Natural killer cell (primary cell): Measurements from ENCODE around the gene RAB13. TPM values are rescaled to one million over a fixed set of nuclear protein-coding genes. Genes with fewer than 3 reads are reported as not detected.

Source experiments
- ATAC-seq, 3 donors: fragments of 150-1000 bp in 2 of 3; fragments of 200-7000 bp in 1 of 3; cut with Tn5 transposase; 1 replicate in 1 of 3; 2 replicates in 2 of 3; pipeline ENCODE4 v1.10.0; 2021; ENCODE audit warnings: mild to moderate bottlenecking in 2 of 3, moderate library complexity in 2 of 3
- DNase-seq, 2 donors: peaks; one replicate each; pipeline versions ENCODE4 v3.0.0 to v3.0.0-alpha.2; 2013 to 2021; ENCODE audit warnings: mixed read lengths in 1 of 2
- H3K27ac ChIP-seq: one replicate; pipeline ENCODE4 v1.5.1; 2013; ENCODE audit warnings: mild to moderate bottlenecking, low read length
- H3K27me3 ChIP-seq: one replicate; pipeline ENCODE4 v1.6.1; 2013; ENCODE audit warnings: low read length; ENCODE audit not compliant: control insufficient read depth, insufficient read depth
- H3K36me3 ChIP-seq: one replicate; pipeline ENCODE4 v1.6.1; 2013; ENCODE audit warnings: low read length; ENCODE audit not compliant: control insufficient read depth, insufficient read depth
- H3K4me1 ChIP-seq: one replicate; pipeline ENCODE4 v1.6.1; 2013; ENCODE audit warnings: low read length; ENCODE audit not compliant: control insufficient read depth, insufficient read depth
- H3K4me3 ChIP-seq: one replicate; pipeline ENCODE4 v1.5.1; 2013; ENCODE audit warnings: low read length
- H3K9me3 ChIP-seq: one replicate; pipeline ENCODE4 v1.6.1; 2013; ENCODE audit warnings: low read length; ENCODE audit not compliant: control insufficient read depth, insufficient read depth
- H3K27ac Mint-ChIP-seq, 2 donors: one replicate each; pipeline ENCODE4 v1.8.0; 2022; ENCODE audit warnings: mild to moderate bottlenecking in 2 of 2, mixed read lengths in 2 of 2, moderate library complexity in 1 of 2
- H3K27me3 Mint-ChIP-seq, 2 donors: one replicate each; pipeline ENCODE4 v1.8.0; 2022; ENCODE audit warnings: low read depth in 2 of 2, mixed read lengths in 2 of 2
- H3K36me3 Mint-ChIP-seq: one replicate; pipeline ENCODE4 v1.8.0; 2022; ENCODE audit warnings: mixed read lengths
- H3K4me1 Mint-ChIP-seq, 2 donors: one replicate each; pipeline ENCODE4 v1.8.0; 2022; ENCODE audit warnings: mixed read lengths in 2 of 2
- H3K4me3 Mint-ChIP-seq: one replicate; pipeline ENCODE4 v1.8.0; 2022; ENCODE audit warnings: mild to moderate bottlenecking, moderate library complexity, mixed read lengths
- H3K9me3 Mint-ChIP-seq, 2 donors: one replicate each; pipeline ENCODE4 v1.8.0; 2022; ENCODE audit warnings: mixed read lengths in 2 of 2
- WGBS: methylation state at CpG from one replicate; pipeline ENCODE4 v1.1.7; 2013; ENCODE audit warnings: missing lambda C conversion rate; ENCODE audit not compliant: insufficient coverage; 5-methylcytosine and 5-hydroxymethylcytosine counted together
- intact Hi-C: fragments of 100-400 bp; cut with micrococcal nuclease; formaldehyde crosslinking; loops from one replicate; pipeline ENCODE4 v1.14.2; 2022
- total RNA-seq, 4 donors: library from RNA; stranded (reverse); fragments of 120-200 nt in 1 of 4; gene quantifications; one replicate each; pipeline versions ENCODE4 v1.2.3 to v1.2.4, GENCODE V29; 2013 to 2022
- TF ChIP-seq, protein P1 (sequence below): fragments of 200-600 bp; IDR thresholded peaks from one replicate; pipeline ENCODE4 v1.8.0; 2022; ENCODE audit warnings: antibody characterized with exemption

Gene RAB13
- total RNA-seq, 3 donors from 2014 or later (not counting 1 experiment from before 2014, with no cell fraction given): 0.25 to 0.73 TPM; not detected in 1

DNA sequence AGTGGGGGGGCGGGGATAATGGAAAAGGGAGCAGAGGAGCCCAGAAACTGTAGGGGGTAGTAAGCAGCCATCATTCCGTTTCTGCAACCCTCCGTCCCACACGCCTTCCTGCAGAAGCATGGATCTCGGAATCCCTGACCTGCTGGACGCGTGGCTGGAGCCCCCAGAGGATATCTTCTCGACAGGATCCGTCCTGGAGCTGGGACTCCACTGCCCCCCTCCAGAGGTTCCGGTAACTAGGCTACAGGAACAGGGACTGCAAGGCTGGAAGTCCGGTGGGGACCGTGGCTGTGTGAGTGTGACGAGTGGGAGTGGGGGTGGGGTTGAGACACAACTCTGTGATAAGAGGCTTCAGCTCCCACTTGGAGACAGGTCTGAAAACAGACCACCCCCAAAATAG lies 17.7 kb downstream of the RAB13 start:
- DNase-seq: no peak
- Histone ChIP-seq H3K27me3 (no peaks in the 10 kb centered on the region), H3K27ac (no peak overlapping the region), H3K4me3 (peak overlapping the region; percentile 93), H3K9me3 (no peaks in the 10 kb centered on the region), H3K4me1 (peaks cover 38% of the 10 kb centered on the region), H3K36me3 (peaks cover 4% of the 10 kb centered on the region)
- Mint-ChIP-seq H3K9me3 (no peaks in the 10 kb centered on the region), H3K27me3 (no peaks in the 10 kb centered on the region), H3K36me3 (no peaks in the 10 kb centered on the region), H3K4me3 (peak overlapping the region; percentile 99), H3K27ac (peak overlapping the region; percentile 95 to 98), H3K4me1 (peaks cover 44 to 53% of the 10 kb centered on the region in 2 donors)
- ATAC-seq: no peak
- TF ChIP-seq, protein P1, sequence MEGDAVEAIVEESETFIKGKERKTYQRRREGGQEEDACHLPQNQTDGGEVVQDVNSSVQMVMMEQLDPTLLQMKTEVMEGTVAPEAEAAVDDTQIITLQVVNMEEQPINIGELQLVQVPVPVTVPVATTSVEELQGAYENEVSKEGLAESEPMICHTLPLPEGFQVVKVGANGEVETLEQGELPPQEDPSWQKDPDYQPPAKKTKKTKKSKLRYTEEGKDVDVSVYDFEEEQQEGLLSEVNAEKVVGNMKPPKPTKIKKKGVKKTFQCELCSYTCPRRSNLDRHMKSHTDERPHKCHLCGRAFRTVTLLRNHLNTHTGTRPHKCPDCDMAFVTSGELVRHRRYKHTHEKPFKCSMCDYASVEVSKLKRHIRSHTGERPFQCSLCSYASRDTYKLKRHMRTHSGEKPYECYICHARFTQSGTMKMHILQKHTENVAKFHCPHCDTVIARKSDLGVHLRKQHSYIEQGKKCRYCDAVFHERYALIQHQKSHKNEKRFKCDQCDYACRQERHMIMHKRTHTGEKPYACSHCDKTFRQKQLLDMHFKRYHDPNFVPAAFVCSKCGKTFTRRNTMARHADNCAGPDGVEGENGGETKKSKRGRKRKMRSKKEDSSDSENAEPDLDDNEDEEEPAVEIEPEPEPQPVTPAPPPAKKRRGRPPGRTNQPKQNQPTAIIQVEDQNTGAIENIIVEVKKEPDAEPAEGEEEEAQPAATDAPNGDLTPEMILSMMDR: no peak
- intact Hi-C loops: loop anchor here (10.0 kb wide), 1 partner anchor 256 kb away; the partner anchor contains the start of gene UBAP2L
- WGBS: 29% methylated on average over 13 of the region's 13 CpGs

DNA sequence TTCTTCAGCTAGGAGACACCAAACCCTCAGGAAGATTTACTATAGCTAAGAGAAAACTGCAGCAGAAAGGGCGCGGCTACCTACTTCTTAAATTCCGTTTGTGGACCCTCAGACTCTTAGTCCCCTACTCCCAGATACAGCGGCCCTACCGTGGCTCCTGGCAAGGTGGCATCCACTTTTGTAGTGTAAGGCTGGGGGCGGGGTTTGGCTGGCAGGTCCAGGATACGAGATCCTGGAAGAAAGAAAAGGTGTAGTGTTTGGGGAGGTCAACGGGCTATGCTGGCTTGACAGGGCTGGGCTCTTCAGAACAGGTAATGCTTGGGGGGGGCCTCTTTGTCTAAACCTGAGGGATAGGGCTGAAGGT lies 18.2 kb downstream of the RAB13 start:
- H3K9me3 ChIP-seq: no peaks in the 10 kb centered on the region
- peaks cover 2% of the 10 kb centered on the region for H3K36me3 ChIP-seq
- H3K4me1 ChIP-seq: peaks cover 41% of the 10 kb centered on the region
- H3K27ac Mint-ChIP-seq: peak overlapping the region; percentile 95 to 98
- H3K4me1 Mint-ChIP-seq: peaks cover 47 to 51% of the 10 kb centered on the region in 2 donors
- ATAC-seq: no peak
- DNase-seq: no peak
- WGBS: 9% methylated on average over 8 of the region's 8 CpGs
- intact Hi-C loops: loop anchor here (1.0 to 10.0 kb wide), 5 partner anchors 9 to 257 kb away; partner anchors contain the start of genes CRTC2, GATAD2B, JTB and RPS27
- no peaks in the 10 kb centered on the region for H3K9me3 Mint-ChIP-seq
- TF ChIP-seq, protein P1: no peak
- no peaks in the 10 kb centered on the region for H3K27me3 Mint-ChIP-seq
- H3K27ac ChIP-seq: peak overlapping the region; percentile 96
- H3K4me3 Mint-ChIP-seq: peak overlapping the region; percentile 99
- peak overlapping the region; percentile 93 for H3K4me3 ChIP-seq
- H3K27me3 ChIP-seq: no peaks in the 10 kb centered on the region
- no peaks in the 10 kb centered on the region for H3K36me3 Mint-ChIP-seq

DNA sequence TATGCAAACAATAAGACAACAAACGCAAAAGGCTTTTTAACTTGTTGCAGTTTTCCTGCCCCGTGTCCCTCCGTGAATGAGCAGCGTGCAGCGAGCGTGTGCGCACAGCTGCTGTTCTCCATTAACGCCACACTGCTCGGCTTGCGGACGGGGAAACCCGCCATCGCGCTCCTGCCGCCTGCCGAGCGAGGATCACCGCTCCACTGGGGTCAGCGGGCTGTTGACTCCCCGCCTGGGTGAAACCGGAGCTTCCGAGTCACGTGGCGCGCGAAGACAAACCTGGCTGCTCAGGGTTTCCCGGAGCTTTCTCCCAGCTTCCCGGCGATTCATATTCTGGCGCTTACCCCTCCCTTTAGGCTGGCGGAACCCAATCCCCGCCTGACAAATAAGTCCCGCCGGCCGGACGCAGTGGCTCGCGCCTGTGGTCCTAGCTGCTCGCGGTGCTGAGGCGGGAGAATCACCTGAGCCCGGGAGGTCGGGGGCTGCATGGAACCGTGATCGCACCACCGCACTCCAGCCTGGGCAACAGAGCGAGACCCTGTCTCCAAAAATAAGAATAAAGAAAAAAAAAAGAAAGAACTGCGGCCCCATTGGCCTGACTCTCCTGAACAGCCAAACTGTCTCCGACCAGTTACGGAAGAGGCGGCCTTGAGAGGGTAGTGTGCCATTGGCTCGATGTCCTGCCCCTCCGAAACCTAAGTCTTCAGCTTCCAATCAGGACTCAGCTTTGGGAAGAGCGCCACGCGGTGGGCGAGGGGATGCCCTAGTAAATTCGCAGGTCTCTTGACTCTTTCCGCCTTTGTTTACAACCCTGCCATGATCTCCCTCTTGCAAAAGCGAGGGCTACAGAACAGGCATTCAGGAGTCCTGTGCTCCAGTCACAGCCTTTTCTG lies 18.8 kb downstream of the RAB13 start, which contains the start of gene CREB3L4:
TSS of gene CREB3L4 (plus strand) at position 796 of the 893 bp plus-strand sequence. CDS start 624 bp downstream, outside the sequence.
- H3K4me1 Mint-ChIP-seq: peaks cover 53 to 58% of the 10 kb centered on the region in 2 donors
- TF ChIP-seq, protein P1: peak; percentile 36
- DNase-seq: peak; percentile 77 to 95

More for the DNA sequence above, 18.8 kb downstream of the RAB13 start, which contains the start of gene CREB3L4:
- intact Hi-C loops: loop anchor here (1.0 to 10.0 kb wide), 5 partner anchors 9 to 257 kb away; partner anchors contain the start of genes CRTC2, GATAD2B, JTB and RPS27
- Histone ChIP-seq H3K9me3 (no peaks in the 10 kb centered on the region), H3K36me3 (no peaks in the 10 kb centered on the region), H3K27me3 (no peaks in the 10 kb centered on the region), H3K4me1 (peaks cover 47% of the 10 kb centered on the region), H3K4me3 (peak within 1 kb of the TSS; percentile 93), H3K27ac (peak within 1 kb of the TSS; percentile 96)
- H3K27ac Mint-ChIP-seq: peak within 1 kb of the TSS; percentile 95 to 98
- H3K4me3 Mint-ChIP-seq: peak within 1 kb of the TSS; percentile 99
- WGBS: under 1% methylated on average over 60 of the region's 60 CpGs
- H3K27me3 Mint-ChIP-seq: no peaks in the 10 kb centered on the region
- no peaks in the 10 kb centered on the region for H3K36me3 Mint-ChIP-seq
- ATAC-seq: peak; percentile 82 to 95 (median 87)
- H3K9me3 Mint-ChIP-seq: no peaks in the 10 kb centered on the region
